Diencephalon (tissue), 1 donor: ENCODE results near the gene BEAN1. TPM values are rescaled to one million over a fixed set of nuclear protein-coding genes. Genes with fewer than 3 reads are reported as not detected.

ENCODE experiments used
- total RNA-seq: library from RNA; depleted of rRNA; stranded (reverse); fragments of >200 nt; gene quantifications from one replicate; pipeline ENCODE4 v1.2.3, GENCODE V29; 2014

The BEAN1 gene, protein sequence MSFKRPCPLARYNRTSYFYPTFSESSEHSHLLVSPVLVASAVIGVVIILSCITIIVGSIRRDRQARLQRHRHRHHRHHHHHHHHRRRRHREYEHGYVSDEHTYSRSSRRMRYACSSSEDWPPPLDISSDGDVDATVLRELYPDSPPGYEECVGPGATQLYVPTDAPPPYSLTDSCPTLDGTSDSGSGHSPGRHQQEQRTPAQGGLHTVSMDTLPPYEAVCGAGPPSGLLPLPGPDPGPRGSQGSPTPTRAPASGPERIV
- total RNA-seq = 6.5 TPM

DNA sequence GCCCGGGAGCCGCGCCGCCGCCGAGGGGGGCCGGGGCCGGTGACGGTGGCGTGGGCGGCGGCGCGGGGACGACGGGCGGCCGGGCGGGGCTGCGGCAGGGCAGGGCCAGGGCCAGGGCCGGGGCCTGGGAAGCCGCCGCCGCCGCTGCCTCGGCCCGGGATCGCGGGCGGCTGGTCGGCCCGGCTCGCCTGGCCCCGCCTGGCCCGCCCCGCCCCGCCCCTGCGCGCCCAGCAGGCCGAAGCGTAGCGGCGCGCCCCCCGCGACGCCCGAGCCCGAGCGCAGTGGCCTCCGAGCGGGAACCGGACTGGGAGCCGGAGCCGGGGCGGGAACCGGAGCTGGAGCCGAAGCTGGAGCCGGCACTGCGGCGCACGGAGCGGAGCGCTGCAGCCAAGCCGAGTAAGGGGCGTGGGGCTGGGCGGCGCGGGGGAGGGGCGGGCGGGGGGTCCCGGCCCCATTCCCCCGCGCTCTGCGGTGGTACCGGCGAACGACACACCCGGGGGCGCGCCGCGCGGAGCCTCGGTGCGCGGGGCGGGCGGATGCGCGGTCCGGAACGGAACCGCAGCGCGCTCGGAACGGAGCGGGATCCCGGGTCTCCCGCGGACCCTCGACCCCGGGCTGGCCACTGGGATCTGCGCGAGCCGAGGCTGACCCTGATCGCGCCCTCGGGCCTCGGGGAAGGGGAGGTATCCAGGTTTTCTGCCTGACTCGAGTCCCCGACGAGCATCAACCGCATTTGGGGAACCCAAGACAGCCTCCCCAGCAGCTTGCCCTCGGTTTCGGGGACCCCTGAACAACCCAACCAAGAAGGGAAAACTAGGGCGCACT is at the start of gene BEAN1:
BEAN1 (plus strand) TSS at position 260 of the 825 bp plus-strand sequence. CDS start 10,382 bp downstream, outside the sequence.

Other genes with a start within 250 kb of the BEAN1 start
- 9.9 TPM for gene CDH5, start 60.6 kb upstream of the BEAN1 start, total RNA-seq
- 21.9 TPM for gene TK2, start 122.8 kb downstream of the BEAN1 start, total RNA-seq
- gene CKLF, start 125.3 kb downstream of the BEAN1 start, total RNA-seq = 51.7 TPM
- 5.5 TPM for gene CMTM1, start 139.1 kb downstream of the BEAN1 start, total RNA-seq
- gene CMTM2, start 152.2 kb downstream of the BEAN1 start, total RNA-seq = not detected
- 8.5 TPM for gene CMTM3, start 177.4 kb downstream of the BEAN1 start, total RNA-seq